Measurements from ENCODE around the gene ZWILCH.
"Not testable (repeated sequence)": the region's sequence is repeated elsewhere in the genome, so short reads cannot be mapped to it uniquely, and the experiment has no call there.

ZWILCH gene

GRCh38 chr15:66504563-66505429 is at the start of gene ZWILCH, which contains the start of gene RPL4:
TSS of gene ZWILCH (plus strand) at chr15:66505326. CDS start at chr15:66505339, 13 bp downstream.
TSS of gene RPL4 (minus strand) at chr15:66504855. CDS start at chr15:66504790, 65 bp downstream.
- peak; percentile 57 to 68 (median 63) for DNase-seq

GRCh38 chr15:66456211-66456610 is 48.9 kb upstream of the ZWILCH start:
- no peak for DNase-seq

GRCh38 chr15:66459818-66460615 is 45.1 kb upstream of the ZWILCH start:
- no peak for DNase-seq

DNA sequence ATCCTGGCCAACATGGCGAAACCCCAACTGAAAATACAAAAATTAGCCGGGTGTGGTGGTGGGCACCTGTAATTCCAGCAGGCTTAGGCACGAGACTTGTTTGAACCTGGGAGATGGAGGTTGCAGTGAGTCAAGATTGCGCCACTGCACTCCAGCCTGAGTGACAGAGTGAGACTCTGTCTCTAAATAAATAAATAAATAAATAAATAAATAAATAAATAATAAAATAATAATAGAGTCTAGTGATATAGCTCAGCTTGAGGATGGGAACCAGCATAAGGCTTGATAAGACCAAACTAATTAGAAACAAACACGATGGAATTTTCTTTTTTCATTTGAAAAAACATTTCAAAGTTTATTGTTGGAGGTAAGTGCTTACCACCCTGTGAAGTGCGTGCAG is 43.8 kb upstream of the ZWILCH start:
- DNase-seq, result not testable (repeated sequence)

- no peak for DNase-seq
Observed at GRCh38 chr15:66461917-66462316, 43.2 kb upstream of the ZWILCH start.

DNA sequence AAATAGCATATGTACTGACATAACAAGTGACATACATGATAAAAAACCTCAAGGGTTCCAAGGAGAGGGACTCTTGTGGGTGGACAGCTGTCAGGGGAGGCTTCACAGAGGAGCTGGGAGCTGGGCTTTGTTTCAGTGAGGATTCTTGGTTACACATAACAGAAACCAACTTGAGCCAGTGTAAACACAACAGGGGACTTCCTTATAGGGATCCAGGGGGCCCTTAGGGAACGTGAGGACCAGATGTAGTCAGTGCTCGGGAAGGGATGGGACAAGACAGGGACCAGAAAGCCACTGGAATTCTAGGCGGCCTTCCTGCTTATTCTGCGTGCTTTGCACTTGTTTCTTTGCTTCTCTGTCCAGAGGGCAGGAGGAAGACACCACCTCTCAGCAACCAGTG is 42.5 kb upstream of the ZWILCH start:
- DNase-seq, result no peak

GRCh38 chr15:66465294-66465693 is 39.8 kb upstream of the ZWILCH start:
- not testable (repeated sequence) for DNase-seq

GRCh38 chr15:66467162-66468040 is 37.7 kb upstream of the ZWILCH start:
- not testable (repeated sequence) for DNase-seq

DNA sequence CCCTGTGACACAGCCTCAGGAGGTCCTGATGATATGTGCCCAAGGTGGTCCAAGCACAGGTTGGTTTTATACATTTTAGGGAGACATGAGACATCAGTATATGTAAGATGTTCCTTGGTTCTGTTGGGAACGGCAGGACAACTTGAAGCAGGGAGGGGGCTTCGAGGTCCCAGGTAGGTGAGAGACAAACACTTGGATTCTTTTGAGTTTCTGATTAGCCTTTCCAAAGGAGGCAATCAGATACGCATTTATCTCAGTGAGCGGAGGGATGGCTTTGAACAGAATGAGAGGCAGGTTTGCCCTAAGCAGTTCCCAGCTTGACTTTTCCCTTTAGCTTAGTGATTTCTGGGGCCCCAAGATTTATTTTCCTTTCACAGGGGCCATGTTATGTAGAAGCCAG is 34.3 kb upstream of the ZWILCH start:
- not testable (repeated sequence) for DNase-seq

DNA sequence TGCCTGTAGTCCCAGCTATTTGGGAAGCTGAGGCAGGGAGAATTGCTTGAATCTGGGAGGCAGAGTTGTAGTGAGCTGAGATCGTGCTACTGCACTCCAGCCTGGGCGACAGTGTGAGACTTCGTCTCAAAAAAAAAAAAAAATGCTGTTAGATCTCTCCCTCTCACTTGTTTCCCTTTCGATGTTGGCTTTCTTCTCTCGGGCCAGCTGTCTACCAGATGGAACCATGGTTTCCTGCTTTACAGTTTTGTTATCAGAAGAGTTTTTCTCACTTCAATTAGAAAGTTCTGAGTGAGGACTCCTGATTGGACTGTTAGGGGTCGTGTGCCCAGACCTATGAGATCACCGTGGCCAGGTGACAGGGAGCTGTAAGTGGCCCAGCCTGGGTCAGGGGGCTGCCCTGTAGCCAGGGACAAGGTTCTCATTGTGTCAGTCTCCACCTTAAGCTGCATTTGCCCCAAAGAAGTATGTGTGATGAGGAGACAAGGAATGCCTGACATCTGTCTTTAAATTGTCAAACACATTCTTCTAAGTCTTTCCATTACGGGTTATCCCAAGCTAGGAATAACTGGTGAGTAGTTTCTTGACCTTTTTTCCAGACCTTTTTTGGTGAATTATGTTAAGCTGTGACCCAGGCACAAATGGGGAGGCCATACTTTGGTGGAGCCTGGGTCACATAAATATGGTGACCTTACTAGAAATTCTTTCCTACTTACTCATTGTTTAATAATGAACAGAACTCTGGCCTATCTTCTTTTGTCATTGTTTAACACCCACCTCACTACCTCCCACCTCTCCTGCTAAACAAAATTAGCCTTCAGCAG is 32.7 kb upstream of the ZWILCH start:
- no peak for DNase-seq

GRCh38 chr15:66474135-66474534 is 31.0 kb upstream of the ZWILCH start:
- DNase-seq, result no peak

GRCh38 chr15:66474963-66475362 is 30.2 kb upstream of the ZWILCH start:
- no peak for DNase-seq

DNA sequence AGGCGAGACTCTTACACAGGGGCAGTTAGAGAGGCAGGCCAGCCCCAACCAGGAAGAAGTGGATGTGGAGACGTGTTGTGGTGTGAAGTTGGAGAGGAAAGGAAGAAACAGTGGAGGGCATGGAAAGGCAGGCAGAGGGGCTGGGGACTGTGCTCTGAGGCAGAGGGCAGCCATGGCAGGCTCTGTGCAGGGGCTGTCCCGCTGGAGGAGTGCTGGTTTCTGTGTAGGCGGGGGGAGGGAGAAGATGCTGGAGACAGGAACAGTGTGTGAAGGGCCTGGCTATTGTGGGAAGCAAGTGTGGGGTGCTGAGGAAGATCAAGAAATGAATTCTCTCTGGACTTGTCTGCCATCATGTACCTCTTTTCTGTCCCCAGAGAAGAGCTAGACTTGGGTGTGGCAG is 28.6 kb upstream of the ZWILCH start:
- DNase-seq, result no peak

DNA sequence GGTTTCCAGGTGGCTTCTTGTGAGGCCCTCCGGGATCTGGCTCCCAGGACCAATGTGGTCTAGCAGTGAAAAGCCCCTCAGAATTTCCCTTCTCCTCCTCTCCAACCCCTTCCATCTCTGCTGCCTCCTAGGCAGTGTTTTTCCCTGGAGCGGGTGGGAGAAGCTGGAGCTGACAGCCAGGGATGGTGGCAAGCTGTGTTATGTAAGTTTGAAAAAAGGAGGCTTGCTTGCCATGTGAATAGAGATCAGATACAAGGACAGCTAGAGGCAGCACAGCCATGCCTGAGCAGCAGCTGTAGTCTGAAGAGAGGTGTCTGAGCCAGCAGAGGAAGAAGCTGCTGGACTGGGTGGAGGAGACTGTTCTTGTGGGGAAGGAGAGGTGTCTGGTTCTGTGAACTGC is 28.1 kb upstream of the ZWILCH start:
- DNase-seq, result no peak

- no peak for DNase-seq
Observed at GRCh38 chr15:66480267-66480666, 24.9 kb upstream of the ZWILCH start.

DNA sequence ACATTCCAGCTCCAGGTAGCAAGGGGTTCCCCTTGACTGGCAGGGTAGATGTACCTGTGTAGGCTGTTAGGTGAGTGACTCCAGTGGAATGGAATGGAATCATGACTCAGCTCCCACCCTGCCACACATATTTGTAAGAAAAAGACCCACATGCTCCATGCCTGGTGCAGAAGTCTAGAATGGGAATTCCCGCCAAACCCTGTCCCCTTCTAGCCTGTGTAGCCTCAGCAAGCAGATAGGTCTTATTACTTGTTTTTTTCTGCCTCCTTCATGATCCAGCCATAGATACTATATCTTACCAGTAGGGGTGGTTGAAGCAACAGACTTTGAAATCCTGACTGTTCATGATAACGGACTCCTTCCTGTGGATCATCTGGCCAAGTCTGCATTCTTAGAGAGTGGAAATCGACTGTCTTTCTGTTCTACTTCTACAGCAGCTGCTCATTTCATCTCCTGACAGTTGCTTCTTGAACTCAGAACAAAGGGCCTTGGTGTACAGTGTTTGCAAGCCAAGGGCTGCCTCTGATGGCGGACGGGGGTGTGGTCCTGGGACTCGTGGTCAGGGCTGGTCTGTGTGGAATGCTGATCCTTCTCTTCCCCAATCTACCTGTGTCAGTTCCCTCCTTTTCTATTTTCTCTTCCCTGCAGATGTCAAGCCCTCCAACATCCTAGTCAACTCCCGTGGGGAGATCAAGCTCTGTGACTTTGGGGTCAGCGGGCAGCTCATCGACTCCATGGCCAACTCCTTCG is 23.8 kb upstream of the ZWILCH start:
- no peak for DNase-seq

DNA sequence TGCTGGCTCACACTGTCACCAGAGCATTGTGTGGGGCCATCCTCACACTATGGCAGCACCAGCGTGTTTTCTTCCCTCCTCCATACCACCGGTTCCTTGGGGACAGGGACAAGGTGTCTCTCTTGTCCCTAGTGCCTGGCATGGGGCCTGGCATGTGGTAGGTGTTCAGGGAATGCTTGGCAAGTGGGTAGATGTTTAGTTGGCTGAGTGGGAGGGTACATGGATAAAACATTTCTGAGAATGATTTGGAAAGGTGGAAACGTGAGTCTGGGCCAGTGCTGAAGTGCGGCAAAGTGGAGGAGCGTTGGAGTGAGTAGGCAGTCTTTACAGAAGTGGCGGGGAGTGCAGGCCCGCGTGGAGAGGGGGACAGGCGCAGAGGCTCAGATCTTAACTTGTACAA is 22.6 kb upstream of the ZWILCH start:
- no peak for DNase-seq

DNA sequence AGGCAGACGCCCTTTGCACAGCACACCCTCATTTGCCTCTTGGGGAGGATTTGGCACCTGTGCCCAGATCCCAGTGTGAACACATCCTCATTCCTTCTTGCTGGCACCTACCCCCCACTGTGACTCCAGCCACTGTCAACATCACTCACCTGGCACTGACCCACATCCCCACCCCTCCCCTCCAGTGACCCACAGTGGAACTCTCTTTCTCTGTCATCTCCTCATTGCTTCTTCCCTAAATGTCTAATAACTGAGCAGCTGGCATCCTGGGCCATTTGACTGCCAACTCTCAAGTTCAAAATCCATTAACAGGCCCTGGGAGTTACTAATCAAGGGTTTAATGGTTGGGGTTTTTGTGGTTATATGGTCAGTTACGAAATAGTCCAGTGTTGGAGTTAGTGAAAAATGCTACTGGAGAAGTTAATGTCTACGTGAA is 22.0 kb upstream of the ZWILCH start:
- DNase-seq, result no peak

- no peak for DNase-seq
Observed at GRCh38 chr15:66484539-66485112, 20.5 kb upstream of the ZWILCH start.

DNA sequence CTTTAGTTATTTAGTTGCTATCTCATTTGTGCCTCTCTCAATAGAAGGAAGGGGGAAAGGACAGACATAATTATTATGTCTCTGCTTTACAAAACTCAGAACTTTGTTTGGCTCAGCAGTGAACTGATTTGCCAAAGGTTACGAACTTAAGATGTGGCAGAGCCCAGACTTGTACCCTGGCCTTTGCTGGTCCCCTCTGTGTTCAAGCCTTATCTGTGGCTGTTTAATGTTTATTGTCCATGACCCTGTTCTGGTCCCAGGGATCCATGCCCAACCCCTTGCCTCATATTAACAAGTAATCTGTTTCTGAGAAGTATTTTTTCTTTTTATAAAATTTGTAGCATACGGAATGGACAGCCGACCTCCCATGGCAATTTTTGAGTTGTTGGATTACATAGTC is 18.2 kb upstream of the ZWILCH start:
- no peak for DNase-seq

GRCh38 chr15:66488525-66488924 is 16.6 kb upstream of the ZWILCH start:
- no peak for DNase-seq
